ENCODE data around the gene COP1. TPM values are rescaled to one million over a fixed set of nuclear protein-coding genes. Genes with fewer than 3 reads are reported as not detected.
"Not testable (repeated sequence)": the region's sequence is repeated elsewhere in the genome, so short reads cannot be mapped to it uniquely, and the experiment has no call there.

Gene COP1
- polyA plus RNA-seq, 3 donors = 15.9 to 35.3 (median 20.8) TPM

- WGBS, 3 donors = 45 to 84% (median 83%) methylated on average over 4 of the region's 4 CpGs
- no peak overlapping the region for H3K27ac ChIP-seq (ENCODE audit: low read depth, low read length)
Measured at GRCh38 chr1:176149939-176150807, 56.9 kb downstream of the COP1 start.

GRCh38 chr1:176144526-176144925 lies 62.6 kb downstream of the COP1 start:
- 97 to 98% (median 98%) methylated on average over 2 of the region's 2 CpGs for WGBS, 3 donors
- no peak overlapping the region for H3K27ac ChIP-seq (ENCODE audit: low read depth, low read length)

GRCh38 chr1:176142973-176143372 lies 64.1 kb downstream of the COP1 start:
- WGBS, 3 donors = 87 to 94% (median 93%) methylated on average over 3 of the region's 3 CpGs

GRCh38 chr1:176141449-176141848 lies 65.6 kb downstream of the COP1 start:
- WGBS, 3 donors = 100% methylated on average over 1 of the region's 1 CpG
- H3K27ac ChIP-seq (ENCODE audit: low read depth, low read length) = no peak overlapping the region

More at GRCh38 chr1:176142973-176143372, 64.1 kb downstream of the COP1 start:
- H3K27ac ChIP-seq (ENCODE audit: low read depth, low read length) = no peak overlapping the region

- WGBS, 3 donors = 51 to 84% (median 78%) methylated on average over 3 of the region's 3 CpGs
- no peak overlapping the region for H3K27ac ChIP-seq (ENCODE audit: low read depth, low read length)
Measured at GRCh38 chr1:176136891-176137290, 70.2 kb downstream of the COP1 start.

- 47 to 98% (median 63%) methylated on average over 2 of the region's 2 CpGs for WGBS, 3 donors
- no peak overlapping the region for H3K27ac ChIP-seq (ENCODE audit: low read depth, low read length)
Measured at GRCh38 chr1:176134666-176135065, 72.4 kb downstream of the COP1 start.

- 97 to 99% (median 98%) methylated on average over 4 of the region's 4 CpGs for WGBS, 3 donors
- no peak overlapping the region for H3K27ac ChIP-seq (ENCODE audit: low read depth, low read length)
Measured at GRCh38 chr1:176122282-176122681, 84.8 kb downstream of the COP1 start.

- no peak overlapping the region for H3K27ac ChIP-seq (ENCODE audit: low read depth, low read length)
- WGBS, 3 donors = 65 to 69% (median 68%) methylated on average over 1 of the region's 1 CpG
Measured at GRCh38 chr1:176119549-176119948, 87.5 kb downstream of the COP1 start.

GRCh38 chr1:176118985-176119384 lies 88.1 kb downstream of the COP1 start:
- H3K27ac ChIP-seq (ENCODE audit: low read depth, low read length) = no peak overlapping the region

- no peak overlapping the region for H3K27ac ChIP-seq (ENCODE audit: low read depth, low read length)
- WGBS, 3 donors = 95 to 98% (median 97%) methylated on average over 1 of the region's 1 CpG
Measured at GRCh38 chr1:176111835-176112234, 95.3 kb downstream of the COP1 start.

GRCh38 chr1:176110203-176110602 lies 96.9 kb downstream of the COP1 start:
- H3K27ac ChIP-seq (ENCODE audit: low read depth, low read length) = no peak overlapping the region
- WGBS, 3 donors = 71 to 87% (median 76%) methylated on average over 1 of the region's 1 CpG

GRCh38 chr1:176102768-176103350 lies 104.2 kb downstream of the COP1 start:
- H3K27ac ChIP-seq (ENCODE audit: low read depth, low read length) = no peak overlapping the region
- WGBS, 3 donors = 97 to 100% (median 98%) methylated on average over 1 of the region's 1 CpG

- 85 to 99% (median 92%) methylated on average over 5 of the region's 5 CpGs for WGBS, 3 donors
Measured at GRCh38 chr1:176101951-176102642, 105.0 kb downstream of the COP1 start.

GRCh38 chr1:176098560-176098959 lies 108.5 kb downstream of the COP1 start:
- 96 to 97% (median 97%) methylated on average over 2 of the region's 2 CpGs for whole genome bisulfite sequencing, 3 donors
- H3K27ac ChIP-seq (ENCODE audit: low read depth, low read length) = no peak overlapping the region

More at GRCh38 chr1:176101951-176102642, 105.0 kb downstream of the COP1 start:
- H3K27ac ChIP-seq (ENCODE audit: low read depth, low read length) = no peak overlapping the region

- no peak overlapping the region for H3K27ac ChIP-seq (ENCODE audit: low read depth, low read length)
- WGBS, 3 donors = 88 to 98% (median 97%) methylated on average over 3 of the region's 3 CpGs
Measured at GRCh38 chr1:176096015-176096414, 111.1 kb downstream of the COP1 start.

GRCh38 chr1:176090766-176091165 lies 116.3 kb downstream of the COP1 start:
- 94 to 100% (median 99%) methylated on average over 1 of the region's 1 CpG for WGBS, 3 donors
- H3K27ac ChIP-seq (ENCODE audit: low read depth, low read length) = no peak overlapping the region

GRCh38 chr1:176087746-176088145 lies 119.3 kb downstream of the COP1 start:
- WGBS, 3 donors = 96 to 100% (median 100%) methylated on average over 3 of the region's 3 CpGs
- H3K27ac ChIP-seq (ENCODE audit: low read depth, low read length) = not testable (repeated sequence)

- 38 to 47% (median 46%) methylated on average over 5 of the region's 5 CpGs for WGBS, 3 donors
- no peak overlapping the region for H3K27ac ChIP-seq (ENCODE audit: low read depth, low read length)
Measured at GRCh38 chr1:176073524-176074157, 133.4 kb downstream of the COP1 start.

- WGBS, 3 donors = 86 to 94% (median 88%) methylated on average over 5 of the region's 5 CpGs
- no peak overlapping the region for H3K27ac ChIP-seq (ENCODE audit: low read depth, low read length)
Measured at GRCh38 chr1:176068901-176069300, 138.2 kb downstream of the COP1 start.
